HCT116 (cell line): ENCODE measurements around the gene GPX4. TPM values are rescaled to one million over a fixed set of nuclear protein-coding genes. Genes with fewer than 3 reads are reported as not detected.

Source experiments
- ATAC-seq: fragments of 200-7000 bp; cut with Tn5 transposase; 2 replicates; pipeline ENCODE4 v1.9.1; 2020; ENCODE audit warnings: mild to moderate bottlenecking, moderate library complexity
- Bru-seq: library from RNA; stranded (reverse); fragments of 400-500 nt; gene quantifications from one replicate; lab custom pipeline; 2021; lab: Mats Ljungman, UMichigan
- BruChase-seq, 2 experiments: library from RNA; stranded (reverse); fragments of 400-500 nt; gene quantifications; one replicate each; lab custom pipeline; 2021; lab: Mats Ljungman, UMichigan
- BruUV-seq: library from RNA; stranded (reverse); fragments of 400-500 nt; replicated peaks from 2 replicates; lab custom pipeline; 2021; lab: Mats Ljungman, UMichigan
- CTCF ChIA-PET: fragments of 300-600 bp; sonication (Branson Sonifier 250); formaldehyde crosslinking; loops from one replicate; lab custom pipeline; 2021; ENCODE audit warnings: antibody characterized with exemption; lab: Charles Lee
- POLR2A ChIA-PET: fragments of 300-600, 350-600 bp; sonication (Branson Sonifier 250); formaldehyde crosslinking; loops from one replicate; lab custom pipeline; 2021; ENCODE audit warnings: antibody characterized with exemption; lab: Charles Lee
- RAD21 ChIA-PET, 2 experiments: fragments of 300-600 bp; sonication (Branson Sonifier 250); formaldehyde crosslinking; loops; one replicate each; lab custom pipeline; 2023; ENCODE audit warnings: low total read pairs in 2 of 2; ENCODE audit not compliant: uncharacterized antibody in 2 of 2, unreplicated experiment in 2 of 2, low non-redundant PET in 1 of 2; lab: Charles Lee
- DNase-seq: peaks from one replicate; pipeline ENCODE4 v3.0.0-alpha.2; 2010; ENCODE audit warnings: low read depth, low spot score
- H2AFZ ChIP-seq: fragments of 200-600 bp; shearing (Covaris generic), sonication (generic); 2 replicates; pipeline ENCODE4 v1.6.1; 2017; ENCODE audit warnings: low read depth, mixed run types, mixed read lengths, antibody characterized with exemption, low read length; ENCODE audit not compliant: poor library complexity, severe bottlenecking
- H3K27ac ChIP-seq: 2 replicates; pipeline ENCODE4 v1.5.1; 2012; ENCODE audit warnings: low read depth, low read length
- H3K27me3 ChIP-seq: fragments of 200-600 bp; sonication (generic); 2 replicates; pipeline ENCODE4 v1.6.1; 2016; ENCODE audit warnings: mixed run types, low read length, mixed read lengths; ENCODE audit not compliant: insufficient read depth
- H3K36me3 ChIP-seq, 2 experiments: fragments of 200-500 bp in 1 of 2; fragments of 200-600 bp in 1 of 2; sonication (Bioruptor generic) in 1 of 2; sonication (generic) in 1 of 2; 2 replicates each; pipeline versions ENCODE4 v1.5.1 to v1.6.1; 2014 to 2016; ENCODE audit warnings: low read length in 2 of 2, inconsistent platforms in 1 of 2, mixed read lengths in 1 of 2, mixed run types in 1 of 2; ENCODE audit not compliant: insufficient read depth in 2 of 2, control insufficient read depth in 1 of 2
- H3K4me1 ChIP-seq, 2 experiments: fragments of 200-600 bp in 1 of 2; sonication (generic) in 1 of 2; 2 replicates each; pipeline versions ENCODE4 v1.5.1 to v1.6.1; 2012 to 2017; ENCODE audit warnings: low read length in 2 of 2, inconsistent platforms in 1 of 2, mild to moderate bottlenecking in 1 of 2, mixed read lengths in 1 of 2, mixed run types in 1 of 2, moderate library complexity in 1 of 2; ENCODE audit not compliant: insufficient read depth in 2 of 2, control insufficient read depth in 1 of 2
- H3K4me2 ChIP-seq: fragments of 200-600 bp; sonication (generic); 2 replicates; pipeline ENCODE4 v1.6.1; 2017; ENCODE audit warnings: mixed run types, low read length, mixed read lengths
- H3K4me3 ChIP-seq, 2 experiments: fragments of 200-600 bp in 1 of 2; sonication (generic) in 1 of 2; replicated peaks in 1 of 2; 2 replicates each; pipeline ENCODE4 v1.5.1; 2011 to 2016; ENCODE audit warnings: low read length in 2 of 2, control low read depth in 1 of 2, low read depth in 1 of 2, mild to moderate bottlenecking in 1 of 2, mixed read lengths in 1 of 2, mixed run types in 1 of 2
- H3K79me2 ChIP-seq: fragments of 200-600 bp; sonication (generic); 2 replicates; pipeline ENCODE4 v1.6.1; 2017; ENCODE audit warnings: mild to moderate bottlenecking, mixed run types, low read length, moderate library complexity, mixed read lengths; ENCODE audit not compliant: insufficient read depth
- H3K9ac ChIP-seq: fragments of 200-600 bp; sonication (generic); 2 replicates; pipeline ENCODE4 v1.6.1; 2016; ENCODE audit warnings: low read length, mixed read lengths
- H3K9me2 ChIP-seq: fragments of 200-600 bp; sonication (generic), shearing (Covaris generic); 2 replicates; pipeline ENCODE4 v1.6.1; 2017; ENCODE audit warnings: mixed run types, mild to moderate bottlenecking, moderate library complexity; ENCODE audit not compliant: insufficient read depth
- H3K9me3 ChIP-seq, 2 experiments: fragments of 200-500 bp in 1 of 2; fragments of 200-600 bp in 1 of 2; sonication (Bioruptor generic) in 1 of 2; sonication (generic) in 1 of 2; 2 replicates each; pipeline ENCODE4 v1.6.1; 2014 to 2017; ENCODE audit warnings: low read length in 2 of 2, mixed read lengths in 2 of 2, inconsistent platforms in 1 of 2, low read depth in 1 of 2, mild to moderate bottlenecking in 1 of 2, mixed run types in 1 of 2, moderate library complexity in 1 of 2; ENCODE audit not compliant: control insufficient read depth in 1 of 2, insufficient read depth in 1 of 2
- H4K20me1 ChIP-seq: fragments of 200-600 bp; sonication (generic), shearing (Covaris generic); 2 replicates; pipeline ENCODE4 v1.6.1; 2017; ENCODE audit warnings: mixed run types, mild to moderate bottlenecking, moderate library complexity; ENCODE audit not compliant: insufficient read depth
- CBX3 ChIP-seq: IDR thresholded peaks from 2 replicates; pipeline ENCODE4 v1.6.1; 2012; ENCODE audit warnings: low read depth
- CEBPB ChIP-seq: IDR thresholded peaks from 2 replicates; pipeline ENCODE4 v1.6.1; 2012; ENCODE audit warnings: low read depth
- EGR1 ChIP-seq: IDR thresholded peaks from 2 replicates; pipeline ENCODE4 v1.6.1; 2012; ENCODE audit warnings: low read depth
- ELF1 ChIP-seq: IDR thresholded peaks from 2 replicates; pipeline ENCODE4 v1.6.1; 2012; ENCODE audit warnings: low read depth, borderline replicate concordance
- EZH2 ChIP-seq: fragments of 200-600 bp; sonication (generic); IDR thresholded peaks from 2 replicates; pipeline ENCODE4 v1.6.1; 2017; ENCODE audit warnings: antibody characterized with exemption, mixed run types
- FOSL1 ChIP-seq: IDR thresholded peaks from 2 replicates; pipeline ENCODE4 v1.6.1; 2012; ENCODE audit warnings: low read depth
- MAX ChIP-seq: IDR thresholded peaks from 2 replicates; pipeline ENCODE4 v1.6.1; 2012
- POLR2A ChIP-seq: IDR thresholded peaks from 2 replicates; pipeline ENCODE4 v1.7.0; 2011; ENCODE audit warnings: borderline replicate concordance; ENCODE audit not compliant: insufficient read depth, insufficient read length; ENCODE audit errors: extremely low read depth
- POLR2AphosphoS5 ChIP-seq: IDR thresholded peaks from 2 replicates; pipeline ENCODE4 v1.6.1; 2011; ENCODE audit warnings: mild to moderate bottlenecking, low read depth, low read length, moderate library complexity
- SIN3A ChIP-seq: IDR thresholded peaks from 2 replicates; pipeline ENCODE4 v1.6.1; 2012; ENCODE audit warnings: low read depth
- SP1 ChIP-seq: IDR thresholded peaks from 2 replicates; pipeline ENCODE4 v1.6.1; 2012; ENCODE audit warnings: low read depth
- TCF7L2 ChIP-seq: IDR thresholded peaks from 2 replicates; pipeline ENCODE4 v1.7.0; 2011; ENCODE audit warnings: borderline replicate concordance, inconsistent platforms; ENCODE audit not compliant: insufficient read depth, insufficient read length; ENCODE audit errors: extremely low read depth
- YY1 ChIP-seq: IDR thresholded peaks from 2 replicates; pipeline ENCODE4 v1.6.1; 2011; ENCODE audit warnings: low read length, low read depth, moderate library complexity, mild to moderate bottlenecking; ENCODE audit not compliant: insufficient replicate concordance; ENCODE audit errors: extremely low read depth
- ZBTB33 ChIP-seq: IDR thresholded peaks from 2 replicates; pipeline ENCODE4 v1.6.1; 2011; ENCODE audit warnings: mild to moderate bottlenecking, low read length, moderate library complexity; ENCODE audit not compliant: insufficient replicate concordance; ENCODE audit errors: extremely low read depth
- ZFX ChIP-seq: fragments of 450-650 bp; IDR thresholded peaks from 2 replicates; pipeline ENCODE4 v1.6.1; 2017
- intact Hi-C: fragments of 100-400 bp; cut with micrococcal nuclease; formaldehyde crosslinking; loops from 2 replicates; pipeline ENCODE4 v1.10.0; 2022
- long read RNA-seq: library from polyadenylated mRNA; unstranded; transcript quantifications from one replicate; pipeline ENCODE4 v2.0.0, GENCODE V29; 2021; ENCODE audit not compliant: unreplicated experiment
- polyA plus RNA-seq: library from polyadenylated mRNA; unstranded; fragments of >200 nt; gene quantifications from 2 replicates; pipeline ENCODE4 v1.2.1, GENCODE V29; 2012; ENCODE audit warnings: missing spikeins
- total RNA-seq: library from RNA; stranded (reverse); gene quantifications from one replicate; pipeline ENCODE4 v1.2.1, GENCODE V29; 2021; ENCODE audit not compliant: unreplicated experiment

Gene GPX4
- total RNA-seq: 481 TPM
- 810 and 823 TPM in 2 replicates for polyA plus RNA-seq
- Bru-seq, nascent RNA: percentile 88 among the genes with signal in this experiment
- BruChase-seq, experiment 1, labeled RNA remaining after a 6-hour chase: percentile 97 among the genes with signal in this experiment
- BruChase-seq, experiment 2, labeled RNA remaining after a 2-hour chase: percentile 94 among the genes with signal in this experiment
- long read RNA-seq, transcript GPX4-204 (6 exons, 536 nt): minor isoform, 11 of 457 reads
- long read RNA-seq, transcript GPX4-201 (7 exons, 919 nt): major isoform, 147 of 457 reads
- long read RNA-seq, partial matches to known transcripts: 146 of 457 reads
- long read RNA-seq, other reads (novel, unspliced or antisense): 149 of 457 reads

GRCh38 chr19:1103708-1104310, at the start of gene GPX4:
TSS of gene GPX4 (plus strand) at chr19:1103994. CDS start at chr19:1104044, 50 bp downstream.
- ChIA-PET RAD21 (no interaction called here), POLR2A (interaction anchor here (0.7 to 3.6 kb wide), 11 partner anchors 10 to 82 kb away, joined by 3 to 17 read pairs (median 3); partner anchors contain the start of gene RNU6-2), CTCF (interaction anchor here (0.5 to 2.3 kb wide), 3 partner anchors 9 to 91 kb away, joined by 3 to 12 read pairs (median 6); no protein-coding TSS in a partner anchor)
- H3K4me1 ChIP-seq: peaks cover 32 to 74% of the 10 kb centered on the region in 2 experiments
- H3K27ac ChIP-seq: peak within 1 kb of the TSS; percentile 99
- H3K27me3 ChIP-seq: no peaks in the 10 kb centered on the region
- H3K36me3 ChIP-seq: peaks cover 4 to 17% of the 10 kb centered on the region in 2 experiments; a peak in 3 of 4 replicates
- H3K79me2 ChIP-seq: peaks cover 24% of the 10 kb centered on the region
- H3K9ac ChIP-seq: peak within 1 kb of the TSS; percentile 98
- no peaks in the 10 kb centered on the region for H4K20me1 ChIP-seq
- DNase-seq (peak; percentile 98), ATAC-seq (peak; percentile 73)
- no TSS peak for BruUV-seq
- H3K9me3 ChIP-seq: peaks cover 0 to 4% of the 10 kb centered on the region in 2 experiments; a peak in 1 of 4 replicates
- H2AFZ ChIP-seq: no peak within 1 kb of the TSS
- H3K4me3 ChIP-seq: peak within 1 kb of the TSS; percentile 61 to 88
- peak within 1 kb of the TSS; percentile 98 for H3K4me2 ChIP-seq
- intact Hi-C loops: loop anchor here (5.0 kb wide), 4 partner anchors 42 to 138 kb away; partner anchors contain the start of genes ATP5F1D and CNN2
- no peak for TF ChIP-seq CEBPB
- TF ChIP-seq CBX3: no peak
- TF ChIP-seq EZH2: no peak
- no peak for TF ChIP-seq ZBTB33
- TF ChIP-seq ZFX: no peak; the same call in 1 of the 2 replicates
- peak; percentile 97 for TF ChIP-seq POLR2AphosphoS5
- no peak for TF ChIP-seq ELF1
- TF ChIP-seq SIN3A: peak; percentile 90
- peak; percentile 6 for TF ChIP-seq YY1
- TF ChIP-seq MAX: peak; percentile 67
- TF ChIP-seq POLR2A: peak; percentile 97
- TF ChIP-seq FOSL1: no peak
- no peak for TF ChIP-seq EGR1
- no peak for TF ChIP-seq TCF7L2
- peak; percentile 92 for TF ChIP-seq SP1
- H3K9me2 ChIP-seq: no peaks in the 10 kb centered on the region
